ENCODE results near the gene GPR32. TPM values are rescaled to one million over a fixed set of nuclear protein-coding genes. Genes with fewer than 3 reads are reported as not detected.
A peak's percentile ranks its signal among the peaks of the same experiment; 100 is the strongest.

The GPR32 gene
- total RNA-seq, 2 experiments from 2014 or later: not detected

DNA sequence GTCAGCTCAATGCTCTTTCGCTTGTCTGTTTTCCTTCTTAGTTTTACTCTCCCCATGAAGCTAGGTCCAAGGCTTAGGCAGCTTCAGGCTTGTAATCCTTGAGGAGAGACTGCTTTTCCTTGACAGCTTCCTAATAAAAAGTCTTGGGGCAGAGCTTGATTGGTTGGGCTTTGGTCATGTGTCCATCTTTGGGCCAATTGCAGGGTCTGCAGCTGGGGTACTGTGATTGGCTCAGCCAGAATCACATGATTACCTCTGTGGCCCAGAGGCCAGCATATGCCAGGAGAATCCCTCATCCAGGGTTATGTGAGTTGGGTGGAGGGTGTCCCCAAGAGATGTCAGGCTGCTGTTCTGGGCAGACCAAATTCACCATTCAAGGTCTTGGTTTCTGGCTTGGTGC lies 45.2 kb downstream of the GPR32 start:
- ChIA-PET POLR2A (interaction anchor here (2.4 kb wide), 1 partner anchor 11 kb away, joined by 6 read pairs; no protein-coding TSS in a partner anchor), CTCF (no interaction called here)
- Mint-ChIP-seq H3K27ac (no peak overlapping the region), H3K36me3 (no peaks in the 10 kb centered on the region), H3K27me3 (peaks cover 46% of the 10 kb centered on the region), H3K4me1 (ENCODE audit: low read depth) (peaks cover 35% of the 10 kb centered on the region), H3K4me3 (no peak overlapping the region), H3K9me3 (no peaks in the 10 kb centered on the region)
- intact Hi-C loops (cut with micrococcal nuclease): loop anchor here (5.0 kb wide), 1 partner anchor 433 kb away; the partner anchor contains the start of gene POLD1
- DNase-seq: no peak

DNA sequence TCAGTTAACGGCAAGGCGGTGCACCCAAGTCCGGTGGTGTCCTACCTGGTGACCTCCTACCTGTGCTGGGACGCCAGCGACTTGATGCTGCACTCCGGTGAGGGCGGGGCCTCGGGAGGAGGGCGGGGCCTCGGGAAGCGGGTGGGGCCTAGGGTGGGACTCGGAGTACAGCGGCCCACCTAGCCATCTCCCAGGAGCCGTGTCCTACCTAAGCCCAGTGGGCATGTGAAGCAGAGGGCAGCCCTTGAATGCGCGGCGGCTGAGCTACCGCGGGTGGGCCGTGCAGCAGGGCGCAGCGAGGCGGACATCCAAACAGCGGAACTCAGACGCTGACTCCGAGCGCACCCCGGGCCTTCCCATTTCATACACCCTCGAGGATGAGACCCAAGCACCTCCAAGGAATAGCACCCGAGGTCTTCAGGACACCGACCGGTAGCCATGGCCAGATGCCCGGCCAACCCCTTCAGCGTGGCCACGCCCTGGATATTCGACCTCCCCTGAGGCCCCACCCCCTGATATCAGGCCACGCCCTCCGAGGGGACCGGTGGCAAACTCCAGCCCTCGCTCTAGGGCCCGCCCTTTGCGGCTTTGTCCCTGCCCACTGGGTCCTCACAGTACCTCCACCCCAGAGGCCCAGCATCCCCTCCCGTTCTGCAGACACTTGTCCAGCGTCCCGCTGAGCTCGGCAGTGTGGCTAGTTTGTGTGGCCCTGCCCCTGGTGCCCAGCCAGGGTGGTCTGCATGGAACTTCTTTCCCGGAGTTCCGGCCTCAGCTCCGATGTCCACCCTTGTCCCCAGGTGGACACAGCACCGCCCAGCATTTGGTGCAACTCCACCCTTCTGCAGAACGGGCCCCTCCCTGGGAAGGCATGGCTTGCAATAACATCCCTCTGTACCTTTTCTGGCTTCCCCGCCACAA lies 47.9 kb downstream of the GPR32 start:
- Mint-ChIP-seq H3K36me3 (no peaks in the 10 kb centered on the region), H3K9me3 (no peaks in the 10 kb centered on the region), H3K27me3 (peaks cover 68% of the 10 kb centered on the region), H3K4me3 (peak overlapping the region; percentile 79), H3K27ac (peak overlapping the region; percentile 77), H3K4me1 (ENCODE audit: low read depth) (peaks cover 41% of the 10 kb centered on the region)
- intact Hi-C loops (cut with micrococcal nuclease): loop anchor here (1.0 to 5.0 kb wide), 2 partner anchors 13 to 436 kb away; partner anchors contain the start of gene POLD1
- ChIA-PET POLR2A (interaction anchor here (1.1 to 2.4 kb wide), 2 partner anchors 13 to 15 kb away, joined by 3 to 7 read pairs; no protein-coding TSS in a partner anchor), CTCF (interaction anchor here (1.5 kb wide), 1 partner anchor 17 kb away, joined by 3 read pairs; no protein-coding TSS in a partner anchor)
- DNase-seq: peak; percentile 78

DNA sequence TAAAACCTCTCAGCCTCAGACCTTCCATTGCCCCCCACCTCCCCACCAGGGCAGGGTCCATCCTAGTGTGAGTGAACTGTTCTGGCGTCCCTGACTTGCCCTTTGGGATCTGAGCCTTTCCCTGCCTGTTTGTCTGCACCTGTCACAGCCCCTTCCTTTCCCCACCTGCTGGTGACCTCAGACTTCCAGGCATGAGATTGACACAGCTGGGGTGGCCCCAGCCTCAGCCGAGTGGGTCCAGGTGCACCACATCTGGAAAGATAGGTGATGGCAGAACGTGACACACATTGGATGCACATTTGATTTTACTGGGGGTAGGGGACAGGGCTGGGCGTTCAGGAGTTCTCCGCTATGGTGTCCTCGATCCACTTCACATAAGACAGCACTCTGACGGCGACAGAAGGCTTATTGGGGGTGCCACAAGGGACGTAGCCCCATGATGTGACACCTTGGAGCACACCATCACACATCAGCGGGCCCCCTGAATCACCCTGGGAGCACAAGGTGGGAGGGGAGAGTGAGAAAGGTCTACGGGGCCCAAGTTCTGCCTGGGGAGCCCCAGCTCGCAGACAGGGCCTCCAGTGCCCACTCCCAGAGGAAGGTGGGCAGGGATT lies 48.7 kb downstream of the GPR32 start:
- ChIA-PET CTCF (interaction anchor here (1.5 kb wide), 1 partner anchor 16 kb away, joined by 3 read pairs; no protein-coding TSS in a partner anchor), POLR2A (interaction anchor here (2.4 kb wide), 1 partner anchor 14 kb away, joined by 7 read pairs; no protein-coding TSS in a partner anchor)
- H3K4me1 Mint-ChIP-seq (ENCODE audit: low read depth): peaks cover 41% of the 10 kb centered on the region
- H3K36me3 Mint-ChIP-seq: no peaks in the 10 kb centered on the region
- peaks cover 68% of the 10 kb centered on the region for H3K27me3 Mint-ChIP-seq
- no peak overlapping the region for H3K27ac Mint-ChIP-seq
- intact Hi-C loops (cut with micrococcal nuclease): loop anchor here (5.0 kb wide), 1 partner anchor 437 kb away; the partner anchor contains the start of gene POLD1
- H3K9me3 Mint-ChIP-seq: no peaks in the 10 kb centered on the region
- H3K4me3 Mint-ChIP-seq: peak overlapping the region; percentile 50
- DNase-seq: no peak

DNA sequence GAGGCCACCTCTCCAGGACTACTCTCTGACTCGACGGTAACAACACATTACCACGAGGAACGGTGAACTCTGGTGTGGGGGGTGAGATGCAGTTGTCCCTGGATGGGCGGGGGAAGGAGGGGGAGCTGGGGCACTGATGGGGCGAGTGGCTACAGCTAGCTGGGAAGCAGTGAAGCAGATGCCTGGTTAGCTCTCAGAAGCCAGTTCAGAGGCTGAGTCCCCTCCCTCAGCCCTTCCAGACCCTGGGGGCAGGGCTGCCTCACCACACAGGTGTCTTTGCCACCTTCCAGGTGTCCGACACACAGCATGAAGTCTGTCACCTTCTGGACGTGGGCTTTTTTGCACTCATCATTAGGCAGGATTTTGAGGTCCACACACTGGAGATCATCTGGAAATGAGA lies 49.4 kb downstream of the GPR32 start:
- Mint-ChIP-seq H3K4me3 (no peak overlapping the region), H3K27me3 (peaks cover 69% of the 10 kb centered on the region)

DNA sequence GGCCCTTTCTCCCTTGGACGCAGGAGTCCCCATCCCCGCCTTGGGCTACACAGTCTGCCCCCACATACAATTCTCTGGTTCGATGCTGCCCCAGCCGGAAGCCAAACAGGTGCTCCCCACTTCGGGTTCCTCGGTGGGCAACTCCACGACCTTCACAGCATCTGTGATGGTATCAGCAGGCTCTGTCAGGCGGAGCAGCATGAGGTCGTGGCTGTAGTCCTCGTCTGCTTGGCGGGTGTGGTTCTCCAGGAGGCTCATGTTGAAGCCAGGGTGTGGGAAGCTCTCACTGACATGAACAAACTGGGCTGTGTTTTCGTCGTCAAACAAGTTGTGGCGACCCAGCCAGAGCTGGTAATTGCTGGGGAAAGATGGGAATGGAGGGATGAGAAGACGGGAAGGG lies 49.8 kb downstream of the GPR32 start:
- Mint-ChIP-seq H3K9me3 (no peaks in the 10 kb centered on the region), H3K4me3 (no peak overlapping the region), H3K36me3 (no peaks in the 10 kb centered on the region), H3K27me3 (peaks cover 64% of the 10 kb centered on the region), H3K4me1 (ENCODE audit: low read depth) (peaks cover 41% of the 10 kb centered on the region), H3K27ac (no peak overlapping the region)
- ChIA-PET CTCF (interaction anchor here (1.7 kb wide), 1 partner anchor 102 kb away, joined by 5 read pairs; no protein-coding TSS in a partner anchor), POLR2A (interaction anchor here (0.9 to 2.2 kb wide), 3 partner anchors 11 to 24 kb away, joined by 3 to 9 read pairs (median 4); no protein-coding TSS in a partner anchor)
- intact Hi-C loops (cut with micrococcal nuclease): no loop called here
- no peak for DNase-seq

More for the DNA sequence above, 49.4 kb downstream of the GPR32 start:
- Mint-ChIP-seq H3K36me3 (no peaks in the 10 kb centered on the region), H3K27ac (no peak overlapping the region), H3K4me1 (ENCODE audit: low read depth) (peaks cover 41% of the 10 kb centered on the region), H3K9me3 (no peaks in the 10 kb centered on the region)
- no peak for DNase-seq
- POLR2A ChIA-PET: interaction anchor here (1.4 to 2.2 kb wide), 2 partner anchors 15 to 23 kb away, joined by 4 to 9 read pairs; no protein-coding TSS in a partner anchor
- intact Hi-C loops (cut with micrococcal nuclease): loop anchor here (5.0 kb wide), 1 partner anchor 437 kb away; the partner anchor contains the start of gene POLD1
- CTCF ChIA-PET: interaction anchor here (1.5 kb wide), 1 partner anchor 15 kb away, joined by 3 read pairs; no protein-coding TSS in a partner anchor

DNA sequence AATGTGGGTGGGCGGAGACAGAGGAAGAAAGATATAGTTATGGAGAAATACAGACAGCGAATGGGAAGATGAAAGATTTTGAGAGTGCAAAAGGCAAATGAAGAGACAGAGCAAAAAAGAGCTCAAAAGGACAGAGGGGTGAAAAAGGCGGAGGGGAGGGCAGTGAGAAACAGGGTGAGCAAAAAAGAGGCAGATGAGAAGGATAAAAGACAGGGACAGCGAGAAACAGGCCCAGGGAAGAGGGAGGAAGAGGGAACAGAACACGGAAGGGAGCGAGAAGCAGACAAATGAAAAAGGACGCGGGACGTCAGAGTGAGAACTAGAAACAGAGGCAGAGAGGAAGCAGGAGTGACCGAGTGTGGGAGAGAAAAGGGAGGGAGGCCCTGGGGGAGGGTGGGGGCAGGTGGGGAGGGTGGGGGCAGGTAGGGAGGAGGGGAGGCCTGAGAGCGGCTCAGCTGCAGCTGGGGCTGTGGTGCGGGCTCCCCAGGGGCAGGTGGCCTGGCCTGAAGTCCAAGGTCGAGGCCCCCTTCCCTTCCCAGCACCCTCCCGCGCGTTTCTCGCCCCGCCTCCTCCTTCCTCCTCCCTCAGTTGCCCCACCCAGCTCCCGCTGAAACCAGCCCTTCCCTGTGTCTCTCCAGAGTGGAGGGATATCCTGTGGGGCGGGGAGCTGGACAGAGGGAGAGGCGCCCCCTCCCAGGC lies 50.4 kb downstream of the GPR32 start:
- no peaks in the 10 kb centered on the region for H3K9me3 Mint-ChIP-seq
- intact Hi-C loops (cut with micrococcal nuclease): no loop called here
- H3K4me1 Mint-ChIP-seq (ENCODE audit: low read depth): peaks cover 41% of the 10 kb centered on the region
- DNase-seq: no peak
- H3K27me3 Mint-ChIP-seq: peaks cover 60% of the 10 kb centered on the region
- no peak overlapping the region for H3K27ac Mint-ChIP-seq
- no peaks in the 10 kb centered on the region for H3K36me3 Mint-ChIP-seq
- peak overlapping the region; percentile 1 for H3K4me3 Mint-ChIP-seq
- ChIA-PET CTCF (interaction anchor here (1.7 kb wide), 1 partner anchor 101 kb away, joined by 5 read pairs; no protein-coding TSS in a partner anchor), POLR2A (interaction anchor here (0.9 to 2.2 kb wide), 3 partner anchors 11 to 24 kb away, joined by 3 to 9 read pairs (median 4); no protein-coding TSS in a partner anchor)

DNA sequence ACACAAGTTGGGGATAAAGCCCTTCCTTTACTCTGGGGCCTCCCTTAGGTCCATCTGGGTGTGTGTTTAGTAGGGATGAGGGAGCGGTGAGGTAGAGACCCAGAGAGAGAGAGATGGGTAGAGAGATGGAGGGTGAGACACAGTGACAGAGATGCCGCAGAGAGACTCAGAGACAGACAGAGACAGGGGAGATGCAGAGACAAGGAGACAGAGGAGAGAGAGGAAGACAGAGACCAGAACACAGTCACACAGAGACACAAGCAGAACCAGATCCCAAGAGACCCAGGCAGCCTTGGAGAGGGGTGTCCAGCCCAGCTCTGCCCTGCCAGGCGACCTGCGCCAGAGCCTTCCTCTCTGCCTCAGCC lies 51.0 kb downstream of the GPR32 start:
- intact Hi-C loops (cut with micrococcal nuclease): no loop called here
- H3K9me3 Mint-ChIP-seq: no peaks in the 10 kb centered on the region
- H3K4me1 Mint-ChIP-seq (ENCODE audit: low read depth): peaks cover 40% of the 10 kb centered on the region
- ChIA-PET POLR2A (interaction anchor here (2.2 kb wide), 1 partner anchor 25 kb away, joined by 9 read pairs; no protein-coding TSS in a partner anchor), CTCF (interaction anchor here (1.7 kb wide), 1 partner anchor 101 kb away, joined by 5 read pairs; no protein-coding TSS in a partner anchor)
- H3K4me3 Mint-ChIP-seq: no peak overlapping the region
- H3K36me3 Mint-ChIP-seq: no peaks in the 10 kb centered on the region
- no peak overlapping the region for H3K27ac Mint-ChIP-seq
- H3K27me3 Mint-ChIP-seq: peaks cover 59% of the 10 kb centered on the region
- no peak for DNase-seq

Other genes starting within 250 kb of the GPR32 start
- not detected for gene LRRC4B, start 202.0 kb upstream of the GPR32 start, total RNA-seq
- gene SYT3, start 130.6 kb upstream of the GPR32 start, total RNA-seq: not detected
- gene C19orf81, start 121.0 kb upstream of the GPR32 start, total RNA-seq: under 1 TPM in 1 of 2 experiments, not detected in 1; 0.69 TPM
- gene SHANK1, start 50.7 kb upstream of the GPR32 start, total RNA-seq: not detected
- gene CLEC11A, start 47.1 kb upstream of the GPR32 start, total RNA-seq: under 1 TPM; 0.41 to 0.71 TPM
- gene ACP4, start 20.0 kb downstream of the GPR32 start, total RNA-seq: not detected
- under 1 TPM; 0.59 to 0.73 TPM for gene KLK1, start 53.3 kb downstream of the GPR32 start, total RNA-seq
- gene KLK15, start 63.1 kb downstream of the GPR32 start, total RNA-seq: not detected
- gene KLK3, start 84.5 kb downstream of the GPR32 start, total RNA-seq: not detected
- not detected for gene KLK2, start 103.0 kb downstream of the GPR32 start, total RNA-seq
- not detected for gene KLK4, start 140.9 kb downstream of the GPR32 start, total RNA-seq
- gene KLK5, start 182.6 kb downstream of the GPR32 start, total RNA-seq: not detected
- gene KLK6, start 199.1 kb downstream of the GPR32 start, total RNA-seq: not detected
- not detected for gene KLK7, start 213.5 kb downstream of the GPR32 start, total RNA-seq
- gene KLK8, start 231.1 kb downstream of the GPR32 start, total RNA-seq: not detected
- gene KLK10, start 249.2 kb downstream of the GPR32 start, total RNA-seq: not detected

Measured in activated CD4-positive, alpha-beta memory T cell treated with anti-CD3 and anti-CD28 coated beads for 36 hours (primary cell).